H1 (cell line): ENCODE data around the gene INO80. TPM values are rescaled to one million over a fixed set of nuclear protein-coding genes. Genes with fewer than 3 reads are reported as not detected.

ENCODE experiments used
- CTCF ChIA-PET: fragments of 300-600 bp; sonication (Branson Sonifier 250); formaldehyde crosslinking; loops from one replicate; lab custom pipeline; 2021; ENCODE audit not compliant: partially characterized antibody; lab: Charles Lee
- POLR2A ChIA-PET: fragments of 300-600 bp; sonication (Branson Sonifier 250); formaldehyde crosslinking; loops from one replicate; lab custom pipeline; 2021; ENCODE audit warnings: inconsistent platforms; ENCODE audit not compliant: partially characterized antibody; lab: Charles Lee
- DNase-seq, 2 experiments: peaks; one replicate each; pipeline versions ENCODE4 v3.0.0 to v3.0.0-alpha.2; 2010 to 2022; ENCODE audit warnings: low spot score in 2 of 2, low read depth in 1 of 2, mixed read lengths in 1 of 2
- FAIRE-seq: peaks from 2 replicates; lab custom pipeline; 2011; peaks lifted over from hg19 to GRCh38; lab: Jason Lieb, UNC
- H2AFZ ChIP-seq: 2 replicates; pipeline ENCODE4 v1.8.1; 2012; ENCODE audit warnings: low read length, inconsistent platforms
- H2AK5ac ChIP-seq: 2 replicates; pipeline ENCODE4 v1.6.1; 2013; ENCODE audit warnings: low read depth, low read length
- H2BK120ac ChIP-seq: replicated peaks from 2 replicates; pipeline ENCODE3; 2013; ENCODE audit warnings: low read depth, low read length, inconsistent platforms
- H2BK12ac ChIP-seq: 2 replicates; pipeline ENCODE4 v1.6.1; 2013; ENCODE audit warnings: low read depth, low read length
- H2BK15ac ChIP-seq: 2 replicates; pipeline ENCODE4 v1.6.1; 2013; ENCODE audit warnings: low read length
- H2BK20ac ChIP-seq: 2 replicates; pipeline ENCODE4 v1.6.1; 2013; ENCODE audit warnings: low read length
- H2BK5ac ChIP-seq: 2 replicates; pipeline ENCODE4 v1.6.1; 2013; ENCODE audit warnings: low read depth, low read length
- H3K14ac ChIP-seq: 2 replicates; pipeline ENCODE4 v1.6.1; 2013; ENCODE audit warnings: inconsistent platforms; ENCODE audit not compliant: insufficient read length
- H3K18ac ChIP-seq: 2 replicates; pipeline ENCODE4 v1.6.1; 2013; ENCODE audit warnings: low read length; ENCODE audit errors: extremely low read depth
- H3K23ac ChIP-seq: 2 replicates; pipeline ENCODE4 v1.6.1; 2013; ENCODE audit warnings: inconsistent platforms; ENCODE audit not compliant: insufficient read length
- H3K23me2 ChIP-seq: 2 replicates; pipeline ENCODE4 v1.6.1; 2013; ENCODE audit warnings: low read depth, low read length
- H3K27ac ChIP-seq: 2 replicates; pipeline ENCODE4 v1.6.1; 2011; ENCODE audit warnings: low read depth, low read length, inconsistent platforms
- H3K27me3 ChIP-seq, 4 experiments: replicated peaks in 1 of 4; 1 replicate in 1 of 4; 2 replicates in 3 of 4; pipeline versions ENCODE4 v1.6.1 to v1.8.1; 2011 to 2013; ENCODE audit warnings: low read length in 3 of 4, mild to moderate bottlenecking in 3 of 4, inconsistent platforms in 2 of 4, mixed read lengths in 2 of 4, moderate library complexity in 1 of 4; ENCODE audit not compliant: control insufficient read depth in 3 of 4, insufficient read depth in 3 of 4; ENCODE audit errors: extremely low read depth in 1 of 4
- H3K36me3 ChIP-seq, 4 experiments: 2 replicates each; pipeline versions ENCODE4 v1.6.1 to v1.8.1; 2011 to 2013; ENCODE audit warnings: mild to moderate bottlenecking in 4 of 4, low read length in 3 of 4, moderate library complexity in 2 of 4, control low read depth in 1 of 4, inconsistent platforms in 1 of 4; ENCODE audit not compliant: insufficient read depth in 4 of 4, control insufficient read depth in 2 of 4
- H3K4ac ChIP-seq: replicated peaks from 2 replicates; pipeline ENCODE3; 2013; ENCODE audit warnings: low read length, low read depth, mixed read lengths, inconsistent platforms; ENCODE audit not compliant: insufficient read length
- H3K4me1 ChIP-seq, 4 experiments: replicated peaks in 1 of 4; 1 replicate in 1 of 4; 2 replicates in 3 of 4; pipeline versions ENCODE4 v1.6.1 to v1.8.1; 2011 to 2013; ENCODE audit warnings: low read length in 3 of 4, inconsistent platforms in 2 of 4, mixed read lengths in 1 of 4; ENCODE audit not compliant: insufficient read depth in 4 of 4, control insufficient read depth in 3 of 4
- H3K4me2 ChIP-seq, 2 experiments: 2 replicates each; pipeline versions ENCODE4 v1.6.1 to v1.8.1; 2011 to 2013; ENCODE audit warnings: low read depth in 2 of 2, low read length in 2 of 2, control low read depth in 1 of 2, inconsistent platforms in 1 of 2, mild to moderate bottlenecking in 1 of 2; ENCODE audit not compliant: insufficient read depth in 1 of 2
- H3K4me3 ChIP-seq, 4 experiments: fragments of 200-600, 300-600 bp in 1 of 4; sonication (generic), shearing (Covaris generic), sonication (Bioruptor Twin) in 1 of 4; 2 replicates each; pipeline versions ENCODE4 v1.5.1 to v1.8.1; 2011 to 2016; ENCODE audit warnings: low read length in 4 of 4, low read depth in 3 of 4, control low read depth in 2 of 4, inconsistent platforms in 2 of 4, mild to moderate bottlenecking in 2 of 4, mixed read lengths in 1 of 4, moderate library complexity in 1 of 4; ENCODE audit not compliant: insufficient read depth in 2 of 4; ENCODE audit errors: extremely low read depth in 1 of 4
- H3K56ac ChIP-seq: replicated peaks from 2 replicates; pipeline ENCODE3; 2013; ENCODE audit warnings: low read depth, mild to moderate bottlenecking, mixed read lengths, low read length, inconsistent platforms; ENCODE audit not compliant: insufficient read length
- H3K79me1 ChIP-seq: 2 replicates; pipeline ENCODE4 v1.6.1; 2013; ENCODE audit warnings: low read depth, low read length, control low read depth
- H3K79me2 ChIP-seq, 2 experiments: 2 replicates each; pipeline versions ENCODE4 v1.6.1 to v1.8.1; 2012 to 2013; ENCODE audit warnings: low read length in 2 of 2, mild to moderate bottlenecking in 2 of 2, inconsistent platforms in 1 of 2; ENCODE audit not compliant: insufficient read depth in 2 of 2, control insufficient read depth in 1 of 2
- H3K9ac ChIP-seq, 4 experiments: replicated peaks in 1 of 4; 1 replicate in 1 of 4; 2 replicates in 3 of 4; pipeline versions ENCODE4 v1.6.1 to v1.8.1; 2011 to 2013; ENCODE audit warnings: low read depth in 3 of 4, low read length in 3 of 4, control low read depth in 2 of 4, mild to moderate bottlenecking in 2 of 4, moderate library complexity in 2 of 4, inconsistent platforms in 1 of 4; ENCODE audit errors: extremely low read depth in 1 of 4
- H3K9me3 ChIP-seq, 2 experiments: 2 replicates each; pipeline versions ENCODE4 v1.6.1 to v1.8.1; 2012 to 2013; ENCODE audit warnings: mild to moderate bottlenecking in 2 of 2, moderate library complexity in 2 of 2, control low read depth in 1 of 2, inconsistent platforms in 1 of 2, low read depth in 1 of 2, low read length in 1 of 2, mixed read lengths in 1 of 2; ENCODE audit not compliant: insufficient read depth in 2 of 2
- H4K20me1 ChIP-seq, 2 experiments: replicated peaks in 1 of 2; 2 replicates each; pipeline versions ENCODE3 to v1.8.1; 2011 to 2013; ENCODE audit warnings: inconsistent platforms in 2 of 2, low read length in 2 of 2, mild to moderate bottlenecking in 1 of 2; ENCODE audit not compliant: insufficient read depth in 2 of 2, control insufficient read depth in 1 of 2
- H4K5ac ChIP-seq: 2 replicates; pipeline ENCODE4 v1.6.1; 2013; ENCODE audit warnings: low read length, low read depth, mixed read lengths, inconsistent platforms; ENCODE audit not compliant: insufficient read length
- H4K8ac ChIP-seq: 2 replicates; pipeline ENCODE4 v1.8.0; 2013; ENCODE audit warnings: mild to moderate bottlenecking, moderate library complexity, low read length, inconsistent platforms; ENCODE audit not compliant: insufficient read depth; ENCODE audit errors: extremely low read depth
- H4K91ac ChIP-seq: replicated peaks from 2 replicates; pipeline ENCODE3; 2013; ENCODE audit warnings: low read length, mixed read lengths, inconsistent platforms; ENCODE audit not compliant: insufficient read length
- ATF2 ChIP-seq: IDR thresholded peaks from 2 replicates; pipeline ENCODE4 v1.6.1; 2012; ENCODE audit warnings: low read length, inconsistent platforms
- CTBP2 ChIP-seq: IDR thresholded peaks from 2 replicates; pipeline ENCODE4 v1.7.0; 2011; ENCODE audit warnings: borderline replicate concordance, mild to moderate bottlenecking, moderate library complexity, mixed read lengths, low read length; ENCODE audit not compliant: insufficient read depth, insufficient read length
- SP2 ChIP-seq: IDR thresholded peaks from 2 replicates; pipeline ENCODE4 v1.6.1; 2012; ENCODE audit warnings: mild to moderate bottlenecking, low read length, inconsistent platforms
- SP4 ChIP-seq: IDR thresholded peaks from 2 replicates; pipeline ENCODE4 v1.6.1; 2012; ENCODE audit warnings: low read length, inconsistent platforms
- USF2 ChIP-seq: IDR thresholded peaks from 2 replicates; pipeline ENCODE4 v1.6.1; 2011; ENCODE audit warnings: low read length, improper control_type of control experiment
- WGBS, 2 experiments: shearing (Covaris generic) in 1 of 2; methylation state at CpG; one replicate each; pipeline versions ENCODE4 v1.1.6 to v1.1.7; 2013 to 2015; ENCODE audit warnings: low lambda C conversion rate in 2 of 2, mixed read lengths in 2 of 2, inconsistent platforms in 1 of 2, low coverage in 1 of 2, missing lambda C conversion rate in 1 of 2; ENCODE audit not compliant: insufficient replicate concordance in 2 of 2, insufficient coverage in 1 of 2, insufficient read length in 1 of 2; ENCODE audit errors: extremely low coverage in 1 of 2, missing lambda C conversion rate in 1 of 2; 5-methylcytosine and 5-hydroxymethylcytosine counted together
- polyA plus RNA-seq, 7 experiments: library from polyadenylated mRNA; depleted of rRNA in 3 of 7; stranded (reverse) in 5 of 7; unstranded in 2 of 7; fragments of >200 nt in 5 of 7; fragments of 200-250 nt in 2 of 7; gene quantifications; 1 replicate in 5 of 7; 2 replicates in 1 of 7; 4 replicates in 1 of 7; pipeline versions ENCODE4 v1.2.1 to v1.2.3, GENCODE V29; 2011 to 2013; ENCODE audit warnings: missing spikeins in 2 of 7, mixed read lengths in 2 of 7
- total RNA-seq: library from RNA; stranded (reverse); fragmentation: NEBNext Ultra II Directional; extraction: Animal tissue kit (Norgen Biotek cat#: 25700); gene quantifications from 2 replicates; pipeline ENCODE4 v1.2.1, GENCODE V29; 2021

The INO80 gene
- total and polyA plus RNA-seq, 2 of the 8 experiments (the other 6 are each of a cell fraction or from before 2014, with no cell fraction given) = 4.3 to 24.5 TPM

- FAIRE-seq (no peak), DNase-seq (no peak)
- peaks cover 0 to 20% of the 10 kb centered on the region in 2 experiments; a peak in 1 of 4 replicates for H3K79me2 ChIP-seq
- H3K27me3 ChIP-seq = no peaks in the 10 kb centered on the region
- 73% methylated on average over 22 of the region's 22 CpGs; no CpG with 5 or more reads in 1 of the 2 experiments for WGBS, 2 experiments
- no peak overlapping the region for H2AK5ac ChIP-seq
- no peaks in the 10 kb centered on the region for H3K9me3 ChIP-seq
- no peak overlapping the region for H4K91ac ChIP-seq
- H3K4me3 ChIP-seq = 0 out of 8 replicates have a peak overlapping the region, but pooled peaks of 1 of the 4 experiments have one; percentile 1
- no peak overlapping the region for H2BK120ac ChIP-seq
- no peak overlapping the region for H2AFZ ChIP-seq
- POLR2A ChIA-PET = interaction anchor here (1.1 to 28.7 kb wide), 8 partner anchors 9 to 91 kb away, joined by 3 to 1505 read pairs (median 24); partner anchors contain the start of genes CHAC1 and DLL4
- no peak overlapping the region for H2BK15ac ChIP-seq
- H3K4me2 ChIP-seq = 0 out of 4 replicates have a peak overlapping the region, but pooled peaks of 1 of the 2 experiments have one; percentile 8
- H3K4me1 ChIP-seq = peaks cover 0 to 6% (median 3%) of the 10 kb centered on the region in 4 experiments; a peak in 5 of 7 replicates
- no peak overlapping the region for H4K8ac ChIP-seq
- no peak overlapping the region for H3K14ac ChIP-seq
- peak overlapping the region; percentile 32; the same call in 1 of the 2 replicates for H2BK5ac ChIP-seq
- H3K9ac ChIP-seq = no peak overlapping the region
- no peak overlapping the region for H3K18ac ChIP-seq
- no peaks in the 10 kb centered on the region; the same call in 1 of the 2 replicates for H3K79me1 ChIP-seq
- H2BK12ac ChIP-seq = no peak overlapping the region
- no peak overlapping the region for H3K23ac ChIP-seq
- peaks cover 0 to 12% of the 10 kb centered on the region in 2 experiments for H4K20me1 ChIP-seq
- no peak overlapping the region for H2BK20ac ChIP-seq
- H3K56ac ChIP-seq = no peak overlapping the region
- H3K23me2 ChIP-seq = no peaks in the 10 kb centered on the region
- CTCF ChIA-PET = interaction anchor here (0.7 to 1.9 kb wide), 6 partner anchors 17 to 630 kb away, joined by 3 to 6 read pairs (median 3); no protein-coding TSS in a partner anchor
- no peak overlapping the region for H4K5ac ChIP-seq
- H3K36me3 ChIP-seq = peaks cover 8 to 27% (median 12%) of the 10 kb centered on the region in 4 experiments
- H3K27ac ChIP-seq = no peak overlapping the region
- no peak overlapping the region for H3K4ac ChIP-seq
- TF ChIP-seq USF2 (no peak), CTBP2 (no peak), SP2 (no peak), SP4 (no peak), ATF2 (no peak)
Measured at GRCh38 chr15:40959331-40960141, 156.5 kb downstream of the INO80 start.
